HEK293 (cell line): ENCODE results near the gene GPR158.
"Not testable (repeated sequence)": the region's sequence is repeated elsewhere in the genome, so short reads cannot be mapped to it uniquely, and the experiment has no call there.

ENCODE experiments used
- CTCF ChIA-PET: fragments of 350-600 bp; formaldehyde crosslinking; extraction: SDS; loops from one replicate; lab custom pipeline; 2021; ENCODE audit warnings: antibody characterized with exemption; lab: Yijun Ruan, JAX
- POLR2A ChIA-PET: fragments of 300-600 bp; formaldehyde crosslinking; extraction: SDS; loops from one replicate; lab custom pipeline; 2020; ENCODE audit warnings: antibody characterized with exemption, inconsistent platforms; lab: Yijun Ruan, JAX
- H3K27ac ChIP-seq: fragments of 200-500 bp; sonication (Bioruptor generic); 2 replicates; pipeline ENCODE4 v1.5.1; 2014; ENCODE audit warnings: low read depth, low read length, control low read depth, inconsistent platforms; ENCODE audit errors: extremely low read depth
- H3K36me3 ChIP-seq, 2 experiments: fragments of 200-500 bp in 1 of 2; sonication (Bioruptor generic) in 1 of 2; 1 replicate in 1 of 2; 2 replicates in 1 of 2; pipeline ENCODE4 v1.5.1; 2014 to 2017; ENCODE audit warnings: inconsistent platforms in 2 of 2, low read length in 2 of 2; ENCODE audit not compliant: control insufficient read depth in 2 of 2, insufficient read depth in 1 of 2
- H3K4me1 ChIP-seq: fragments of 200-500 bp; sonication (Bioruptor generic); 2 replicates; pipeline ENCODE4 v1.5.1; 2014; ENCODE audit warnings: mild to moderate bottlenecking, low read length, inconsistent platforms; ENCODE audit not compliant: control insufficient read depth, insufficient read depth
- H3K4me3 ChIP-seq: 2 replicates; pipeline ENCODE4 v1.5.1; 2011; ENCODE audit warnings: low read depth, mild to moderate bottlenecking, control low read depth, low read length, moderate library complexity
- H3K9me3 ChIP-seq: fragments of 200-500 bp; sonication (Bioruptor generic); 2 replicates; pipeline ENCODE4 v1.5.1; 2014; ENCODE audit warnings: low read depth, low read length, inconsistent platforms; ENCODE audit not compliant: control insufficient read depth, insufficient read depth
- KLF1 ChIP-seq: fragments of 450-650 bp; formaldehyde crosslinking; IDR thresholded peaks from 2 replicates; pipeline ENCODE4 v1.5.1; 2016; ENCODE audit warnings: missing biosample characterization, missing genetic modification characterization
- KLF9 ChIP-seq: fragments of 450-650 bp; formaldehyde crosslinking; IDR thresholded peaks from 2 replicates; pipeline ENCODE4 v1.5.1; 2016; ENCODE audit warnings: missing biosample characterization, missing genetic modification characterization, low read depth
- PRDM1 ChIP-seq: fragments of 450-650 bp; formaldehyde crosslinking; IDR thresholded peaks from 2 replicates; pipeline ENCODE4; 2016; ENCODE audit warnings: missing biosample characterization, missing genetic modification characterization
- PRDM4 ChIP-seq: fragments of 450-650 bp; formaldehyde crosslinking; IDR thresholded peaks from 2 replicates; pipeline ENCODE4 v1.5.1; 2017; ENCODE audit warnings: missing biosample characterization, missing genetic modification characterization
- SP2 ChIP-seq: fragments of 450-650 bp; formaldehyde crosslinking; IDR thresholded peaks from 2 replicates; pipeline ENCODE4 v1.5.1; 2016; ENCODE audit warnings: missing biosample characterization, missing genetic modification characterization
- ZBTB1 ChIP-seq: fragments of 450-650 bp; formaldehyde crosslinking; IDR thresholded peaks from 2 replicates; pipeline ENCODE4 v1.5.1; 2016; ENCODE audit warnings: missing biosample characterization, missing genetic modification characterization
- ZNF114 ChIP-seq: fragments of 450-650 bp; formaldehyde crosslinking; IDR thresholded peaks from 2 replicates; pipeline ENCODE4 v1.5.0; 2017; ENCODE audit warnings: missing biosample characterization, missing genetic modification characterization
- ZNF138 ChIP-seq: fragments of 450-650 bp; formaldehyde crosslinking; IDR thresholded peaks from 2 replicates; pipeline ENCODE4 v1.5.1; 2016; ENCODE audit warnings: missing biosample characterization, missing genetic modification characterization, borderline replicate concordance
- ZNF2 ChIP-seq: fragments of 450-650 bp; formaldehyde crosslinking; IDR thresholded peaks from 2 replicates; pipeline ENCODE4 v1.5.1; 2016; ENCODE audit warnings: missing biosample characterization, missing genetic modification characterization
- ZNF292 ChIP-seq: fragments of 450-650 bp; formaldehyde crosslinking; IDR thresholded peaks from 2 replicates; pipeline ENCODE4 v1.5.1; 2016; ENCODE audit warnings: low read depth, missing biosample characterization, missing genetic modification characterization, borderline replicate concordance
- ZNF335 ChIP-seq: fragments of 450-650 bp; formaldehyde crosslinking; conservative IDR thresholded peaks from 2 replicates; pipeline ENCODE4 v1.5.1; 2016; ENCODE audit warnings: missing biosample characterization, missing genetic modification characterization
- ZNF48 ChIP-seq: fragments of 450-650 bp; formaldehyde crosslinking; IDR thresholded peaks from 2 replicates; pipeline ENCODE4 v1.5.1; 2016; ENCODE audit warnings: missing biosample characterization, missing genetic modification characterization
- ZNF548 ChIP-seq: fragments of 450-650 bp; formaldehyde crosslinking; IDR thresholded peaks from 2 replicates; pipeline ENCODE4 v1.5.1; 2016; ENCODE audit warnings: missing biosample characterization, missing genetic modification characterization
- ZNF621 ChIP-seq: fragments of 450-650 bp; formaldehyde crosslinking; IDR thresholded peaks from 2 replicates; pipeline ENCODE4 v1.5.1; 2017; ENCODE audit warnings: missing biosample characterization, missing genetic modification characterization
- ZNF626 ChIP-seq: fragments of 450-650 bp; sonication (Bioruptor Pico); formaldehyde crosslinking; IDR thresholded peaks from 2 replicates; pipeline ENCODE4 v1.5.1; 2018; ENCODE audit warnings: missing biosample characterization, missing genetic modification characterization, inconsistent platforms
- ZNF639 ChIP-seq: fragments of 450-650 bp; formaldehyde crosslinking; IDR thresholded peaks from 2 replicates; pipeline ENCODE4 v1.5.1; 2016; ENCODE audit warnings: missing biosample characterization, missing genetic modification characterization
- ZNF670 ChIP-seq: fragments of 450-650 bp; formaldehyde crosslinking; IDR thresholded peaks from 2 replicates; pipeline ENCODE4 v1.5.1; 2016; ENCODE audit warnings: missing biosample characterization, missing genetic modification characterization, low read depth
- ZNF776 ChIP-seq: fragments of 450-650 bp; formaldehyde crosslinking; IDR thresholded peaks from 2 replicates; pipeline ENCODE4 v1.5.0; 2017; ENCODE audit warnings: missing biosample characterization, missing genetic modification characterization, borderline replicate concordance
- ZNF791 ChIP-seq: fragments of 450-650 bp; formaldehyde crosslinking; IDR thresholded peaks from 2 replicates; pipeline ENCODE4 v1.5.1; 2016; ENCODE audit warnings: missing biosample characterization, missing genetic modification characterization
- ZSCAN30 ChIP-seq: fragments of 450-650 bp; IDR thresholded peaks from 2 replicates; pipeline ENCODE4 v1.5.1; 2018; ENCODE audit warnings: missing biosample characterization, mild to moderate bottlenecking, missing genetic modification characterization, moderate library complexity

The GPR158 gene

GRCh38 chr10:25382901-25383300 lies 208.1 kb downstream of the GPR158 start:
- H3K4me3 ChIP-seq, CTCF ChIA-PET, H3K27ac ChIP-seq, H3K4me1 ChIP-seq, H3K9me3 ChIP-seq, POLR2A ChIA-PET, H3K36me3 ChIP-seq: not testable (repeated sequence)

- ChIA-PET CTCF (no interaction called here), POLR2A (no interaction called here)
- Histone ChIP-seq H3K36me3 (no peaks in the 10 kb centered on the region), H3K4me1 (no peaks in the 10 kb centered on the region), H3K4me3 (no peak overlapping the region), H3K9me3 (no peaks in the 10 kb centered on the region), H3K27ac (no peak overlapping the region)
- TF ChIP-seq ZNF114 (tag by site-specific recombination) (no peak), ZNF292 (tag by site-specific recombination) (no peak), SP2 (tag by site-specific recombination) (no peak), ZNF548 (tag by site-specific recombination) (no peak), ZSCAN30 (tag by site-specific recombination) (no peak), ZNF138 (tag by site-specific recombination) (no peak)
These were observed 208.9 kb downstream of the GPR158 start for GRCh38 chr10:25383686-25384085.

- H3K4me1 ChIP-seq, result no peaks in the 10 kb centered on the region
- H3K27ac ChIP-seq, result no peak overlapping the region
- TF ChIP-seq ZNF48 (tag by site-specific recombination) (no peak), ZNF138 (tag by site-specific recombination) (no peak), ZNF639 (no peak), ZNF791 (tag by site-specific recombination) (no peak), ZNF2 (tag by site-specific recombination) (no peak), ZNF776 (tag by site-specific recombination) (no peak)
- no peaks in the 10 kb centered on the region for H3K9me3 ChIP-seq
- no peak overlapping the region for H3K4me3 ChIP-seq
- CTCF ChIA-PET, result no interaction called here
- no peaks in the 10 kb centered on the region for H3K36me3 ChIP-seq
- POLR2A ChIA-PET, result no interaction called here
These were observed 209.8 kb downstream of the GPR158 start for GRCh38 chr10:25384618-25385017.

GRCh38 chr10:25388188-25388861 lies 213.5 kb downstream of the GPR158 start:
- Histone ChIP-seq H3K9me3 (no peaks in the 10 kb centered on the region), H3K27ac (no peak overlapping the region), H3K36me3 (no peaks in the 10 kb centered on the region), H3K4me3 (no peak overlapping the region)
- no peak for TF ChIP-seq ZNF621 (tag by site-specific recombination)
- TF ChIP-seq KLF9, result no peak
- no peak for TF ChIP-seq ZNF335 (tag by site-specific recombination)
- TF ChIP-seq PRDM1, result no peak
- TF ChIP-seq ZNF670 (tag by site-specific recombination), result no peak
- no peak for TF ChIP-seq ZNF626 (tag by site-specific recombination)
- no peak for TF ChIP-seq PRDM4 (tag by site-specific recombination)
- TF ChIP-seq KLF1, result no peak
- no peak for TF ChIP-seq ZBTB1 (tag by site-specific recombination)
- TF ChIP-seq, all 188 proteins: peak for 0
- ChIA-PET CTCF (no interaction called here), POLR2A (no interaction called here)
- no peaks in the 10 kb centered on the region for H3K4me1 ChIP-seq
